Measurements from ENCODE around the gene ZDHHC11B. TPM values are rescaled to one million over a fixed set of nuclear protein-coding genes. Genes with fewer than 3 reads are reported as not detected.
"Not testable (repeated sequence)": the region's sequence is repeated elsewhere in the genome, so short reads cannot be mapped to it uniquely, and the experiment has no call there.

Gene ZDHHC11B
- total and polyA plus RNA-seq, 8 donors: 0.93 to 42.4 (median 8.6) TPM

DNA sequence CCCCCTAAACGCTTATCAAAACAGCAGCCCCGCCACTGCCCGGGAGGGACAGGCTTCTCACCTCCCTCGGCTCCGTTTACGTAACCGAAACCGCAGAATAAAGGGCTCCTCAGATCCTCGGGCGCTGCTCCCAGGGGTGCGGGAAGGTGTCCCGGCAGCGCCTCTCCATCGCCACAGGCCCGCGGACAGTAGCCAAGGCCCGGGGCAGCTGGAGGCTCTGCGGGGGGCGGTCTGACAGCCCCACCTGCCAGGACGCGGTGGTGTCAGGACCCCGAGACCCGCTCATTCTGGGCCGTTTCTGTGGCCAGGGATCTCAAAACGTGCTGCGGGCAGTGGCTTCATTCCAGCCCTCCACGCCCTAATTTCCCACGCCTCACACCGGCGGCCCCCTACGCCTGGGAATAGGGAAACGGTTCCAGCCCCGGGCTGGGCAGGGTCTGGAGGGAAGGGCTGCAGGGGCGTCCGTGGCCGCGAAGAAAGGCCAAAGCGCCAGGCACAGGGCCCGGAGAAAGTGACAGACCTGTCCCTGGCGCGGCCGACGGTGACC, 575 bp downstream of the ZDHHC11B start:
- intact Hi-C loops (cut with DNase I; ENCODE audit: low total_unique reads); H3K9me3 ChIP-seq; H3K36me3 ChIP-seq: not testable (repeated sequence)
- peak overlapping the region; percentile 19 to 85 (median 64) for H3K27ac ChIP-seq
- 0 to 3% (median 0%) methylated on average over 11 to 43 of the region's 43 CpGs for WGBS, 5 donors
- H3K4me3 ChIP-seq: peak overlapping the region; percentile 57 to 97 (median 84)
- peaks cover 12 to 26% (median 24%) of the 10 kb centered on the region in 4 donors for H3K4me1 ChIP-seq
- H3K27me3 ChIP-seq: peaks cover 0 to 24% (median 9%) of the 10 kb centered on the region in 3 donors
- DNase-seq: peak in 1 of 2 donors; percentile 65

- H3K4me3 ChIP-seq: peak overlapping the region; percentile 57 to 97 (median 84)
- WGBS, 5 donors: 3 to 4% (median 4%) methylated on average over 22 to 30 of the region's 31 CpGs
Observed at GRCh38 chr5:783049-783802, 1.3 kb downstream of the ZDHHC11B start.

GRCh38 chr5:782356-782755, 2.2 kb downstream of the ZDHHC11B start:
- DNase-seq; H3K4me3 ChIP-seq; intact Hi-C loops (cut with DNase I; ENCODE audit: low total_unique reads); H3K9me3 ChIP-seq; H3K36me3 ChIP-seq; H3K27ac ChIP-seq: not testable (repeated sequence)
- peaks cover 0 to 24% (median 9%) of the 10 kb centered on the region in 3 donors for H3K27me3 ChIP-seq
- no CpG with 5 or more reads among the region's 12 CpGs for WGBS, 5 donors
- peaks cover 12 to 26% (median 24%) of the 10 kb centered on the region in 4 donors for H3K4me1 ChIP-seq

More at GRCh38 chr5:783049-783802, 1.3 kb downstream of the ZDHHC11B start:
- peaks cover 0 to 24% (median 9%) of the 10 kb centered on the region in 3 donors for H3K27me3 ChIP-seq
- H3K36me3 ChIP-seq; H3K9me3 ChIP-seq; intact Hi-C loops (cut with DNase I; ENCODE audit: low total_unique reads): not testable (repeated sequence)
- peaks cover 12 to 26% (median 24%) of the 10 kb centered on the region in 4 donors for H3K4me1 ChIP-seq
- peak overlapping the region in 2 of 5 donors; percentile 41 to 70 for H3K27ac ChIP-seq
- DNase-seq: peak in 1 of 2 donors; percentile 1

GRCh38 chr5:780571-780970, 4.0 kb downstream of the ZDHHC11B start:
- H3K9me3 ChIP-seq; intact Hi-C loops (cut with DNase I; ENCODE audit: low total_unique reads); H3K4me3 ChIP-seq; H3K27ac ChIP-seq: not testable (repeated sequence)
- WGBS, 5 donors: 73 to 94% (median 91%) methylated on average over 4 to 17 of the region's 17 CpGs
- H3K27me3 ChIP-seq: peaks cover 0 to 24% (median 9%) of the 10 kb centered on the region in 3 donors
- peak in 1 of 2 donors; percentile 3 for DNase-seq
- H3K4me1 ChIP-seq: peaks cover 12 to 25% (median 23%) of the 10 kb centered on the region in 4 donors
- H3K36me3 ChIP-seq: peaks cover 0 to 17% (median 0%) of the 10 kb centered on the region in 4 donors

DNA sequence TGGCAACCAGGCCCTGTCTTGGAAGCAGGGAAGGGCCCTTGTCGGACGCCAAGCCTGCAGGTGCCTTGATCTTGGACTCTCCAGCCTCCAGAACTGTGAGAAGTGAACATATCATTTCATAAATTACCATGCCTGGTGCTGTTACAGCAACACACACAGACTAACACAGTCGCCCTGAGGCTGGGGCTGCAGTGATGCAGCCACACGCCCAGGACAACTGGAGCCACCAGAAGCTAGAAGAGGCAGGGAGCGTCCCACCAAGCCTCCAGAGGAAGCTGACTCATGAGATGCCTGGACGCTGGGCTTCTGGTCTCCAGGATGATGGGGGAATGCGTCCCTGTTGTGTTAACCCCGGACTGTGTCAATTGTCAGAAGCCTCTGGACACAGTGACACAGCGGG, 5.6 kb downstream of the ZDHHC11B start:
- DNase-seq; H3K27me3 ChIP-seq; intact Hi-C loops (cut with DNase I; ENCODE audit: low total_unique reads); H3K27ac ChIP-seq; H3K9me3 ChIP-seq; H3K4me3 ChIP-seq: not testable (repeated sequence)
- 80 to 93% (median 89%) methylated on average over 4 to 9 of the region's 9 CpGs for WGBS, 5 donors
- peaks cover 0 to 24% (median 0%) of the 10 kb centered on the region in 4 donors for H3K36me3 ChIP-seq
- peaks cover 6 to 11% (median 9%) of the 10 kb centered on the region in 4 donors for H3K4me1 ChIP-seq

DNA sequence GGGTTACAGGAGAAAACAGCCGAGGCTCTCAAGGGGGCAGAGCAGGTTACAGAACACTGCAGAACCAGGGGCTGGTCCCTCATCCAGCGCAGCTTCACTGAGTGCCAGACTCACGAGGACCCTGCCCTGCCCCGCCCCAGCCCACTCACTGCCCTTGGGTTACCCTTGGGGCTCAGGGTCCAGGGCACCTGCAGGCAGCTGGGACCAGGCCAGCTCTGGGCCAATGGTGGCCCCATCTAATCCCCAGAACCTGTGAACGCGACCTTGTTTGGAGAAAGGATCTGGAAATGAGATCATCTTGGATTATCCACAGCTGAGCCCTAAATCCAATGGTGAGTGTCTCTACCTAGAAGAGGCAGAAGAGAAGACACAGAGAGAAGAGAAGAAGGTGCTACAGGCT, 6.1 kb downstream of the ZDHHC11B start:
- H3K9me3 ChIP-seq; H3K27me3 ChIP-seq; H3K27ac ChIP-seq; H3K4me1 ChIP-seq; intact Hi-C loops (cut with DNase I; ENCODE audit: low total_unique reads); H3K4me3 ChIP-seq; DNase-seq: not testable (repeated sequence)
- H3K36me3 ChIP-seq: peaks cover 0 to 24% (median 0%) of the 10 kb centered on the region in 4 donors
- WGBS, 5 donors: 88 to 96% (median 93%) methylated on average over 2 to 4 of the region's 6 CpGs

DNA sequence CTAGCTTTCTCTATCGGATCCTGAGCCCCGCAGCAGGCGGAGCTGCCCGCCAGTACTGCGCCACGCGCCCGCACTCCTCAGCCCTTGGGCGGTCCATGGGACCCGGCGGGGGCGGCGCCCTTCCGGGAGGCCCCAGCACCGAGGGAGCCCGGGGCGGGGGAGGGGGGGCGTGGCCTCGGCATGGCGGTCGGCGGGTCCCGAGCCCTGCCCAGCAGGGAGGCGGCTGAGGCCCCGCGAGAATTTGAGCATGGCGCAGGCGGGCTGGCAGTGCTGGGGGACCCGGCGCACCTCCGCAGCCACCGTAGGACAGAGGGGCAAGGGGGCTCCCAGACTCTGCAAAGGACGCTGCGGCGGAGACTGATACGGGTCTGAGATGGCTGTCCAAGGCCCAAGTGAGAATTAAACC, 6.8 kb downstream of the ZDHHC11B start:
- Histone ChIP-seq H3K36me3 (peaks cover 0 to 24% (median 0%) of the 10 kb centered on the region in 4 donors), H3K27me3 (no peaks in the 10 kb centered on the region), H3K27ac (no peak overlapping the region), H3K4me3 (no peak overlapping the region), H3K9me3 (no peaks in the 10 kb centered on the region), H3K4me1 (no peaks in the 10 kb centered on the region)
- intact Hi-C loops (cut with DNase I; ENCODE audit: low total_unique reads): no loop called here
- 91 to 98% (median 94%) methylated on average over 33 to 36 of the region's 36 CpGs for WGBS, 5 donors
- no peak for TF ChIP-seq POLR2AphosphoS5 (IDR thresholded peaks at IDR 0.05)
- TF ChIP-seq, protein P1, sequence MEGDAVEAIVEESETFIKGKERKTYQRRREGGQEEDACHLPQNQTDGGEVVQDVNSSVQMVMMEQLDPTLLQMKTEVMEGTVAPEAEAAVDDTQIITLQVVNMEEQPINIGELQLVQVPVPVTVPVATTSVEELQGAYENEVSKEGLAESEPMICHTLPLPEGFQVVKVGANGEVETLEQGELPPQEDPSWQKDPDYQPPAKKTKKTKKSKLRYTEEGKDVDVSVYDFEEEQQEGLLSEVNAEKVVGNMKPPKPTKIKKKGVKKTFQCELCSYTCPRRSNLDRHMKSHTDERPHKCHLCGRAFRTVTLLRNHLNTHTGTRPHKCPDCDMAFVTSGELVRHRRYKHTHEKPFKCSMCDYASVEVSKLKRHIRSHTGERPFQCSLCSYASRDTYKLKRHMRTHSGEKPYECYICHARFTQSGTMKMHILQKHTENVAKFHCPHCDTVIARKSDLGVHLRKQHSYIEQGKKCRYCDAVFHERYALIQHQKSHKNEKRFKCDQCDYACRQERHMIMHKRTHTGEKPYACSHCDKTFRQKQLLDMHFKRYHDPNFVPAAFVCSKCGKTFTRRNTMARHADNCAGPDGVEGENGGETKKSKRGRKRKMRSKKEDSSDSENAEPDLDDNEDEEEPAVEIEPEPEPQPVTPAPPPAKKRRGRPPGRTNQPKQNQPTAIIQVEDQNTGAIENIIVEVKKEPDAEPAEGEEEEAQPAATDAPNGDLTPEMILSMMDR (IDR thresholded peaks at IDR 0.05): no peak
- peak in 1 of 2 donors; percentile 10 for DNase-seq

All from stomach (tissue), 9 donors.